NCI-H2081 (cell line): Measurements from ENCODE around the gene CTBP1.
"Not testable (repeated sequence)": the region's sequence is repeated elsewhere in the genome, so short reads cannot be mapped to it uniquely, and the experiment has no call there.

Experiments used
- DNase-seq, 2 experiments: peaks; one replicate each; lab custom pipeline; 2025; lab: John Stamatoyannopoulos, UW

CTBP1 gene

GRCh38 chr4:1237981-1238675 is 10.8 kb downstream of the CTBP1 start:
- no peak for DNase-seq

GRCh38 chr4:1237261-1237660 is 11.7 kb downstream of the CTBP1 start:
- not testable (repeated sequence) for DNase-seq

- DNase-seq = not testable (repeated sequence)
Measured at GRCh38 chr4:1236836-1237235, 12.1 kb downstream of the CTBP1 start.

GRCh38 chr4:1236103-1236641 is 12.8 kb downstream of the CTBP1 start:
- no peak for DNase-seq

GRCh38 chr4:1235381-1236102 is 13.4 kb downstream of the CTBP1 start:
- no peak for DNase-seq

GRCh38 chr4:1234811-1235292 is 14.1 kb downstream of the CTBP1 start:
- DNase-seq = no peak

- DNase-seq = no peak
Measured at GRCh38 chr4:1234309-1234695, 14.6 kb downstream of the CTBP1 start.

- no peak for DNase-seq
Measured at GRCh38 chr4:1233641-1234308, 15.2 kb downstream of the CTBP1 start.

- DNase-seq = no peak
Measured at GRCh38 chr4:1232661-1233621, 16.0 kb downstream of the CTBP1 start.

- DNase-seq = no peak
Measured at GRCh38 chr4:1231637-1232360, 17.1 kb downstream of the CTBP1 start.

GRCh38 chr4:1230971-1231636 is 17.8 kb downstream of the CTBP1 start:
- DNase-seq = no peak

GRCh38 chr4:1230316-1230715 is 18.6 kb downstream of the CTBP1 start:
- DNase-seq = no peak

GRCh38 chr4:1229117-1229849 is 19.6 kb downstream of the CTBP1 start:
- DNase-seq = no peak

- DNase-seq = no peak
Measured at GRCh38 chr4:1227816-1228215, 21.1 kb downstream of the CTBP1 start.

GRCh38 chr4:1226598-1226997 is 22.3 kb downstream of the CTBP1 start:
- no peak for DNase-seq

GRCh38 chr4:1226144-1226481 is 22.8 kb downstream of the CTBP1 start:
- no peak for DNase-seq

GRCh38 chr4:1225272-1226143 is 23.4 kb downstream of the CTBP1 start:
- DNase-seq = no peak
